GM19240 (cell line): ENCODE measurements around the gene LMO3.
"Not testable (repeated sequence)": the region's sequence is repeated elsewhere in the genome, so short reads cannot be mapped to it uniquely, and the experiment has no call there.

ENCODE experiments used
- DNase-seq: peaks from one replicate; pipeline ENCODE4 v3.0.0; 2011; ENCODE audit warnings: low spot score; ENCODE audit not compliant: insufficient read length

LMO3 gene

GRCh38 chr12:16545836-16546235 lies 60.1 kb downstream of the LMO3 start:
- no peak for DNase-seq

DNA sequence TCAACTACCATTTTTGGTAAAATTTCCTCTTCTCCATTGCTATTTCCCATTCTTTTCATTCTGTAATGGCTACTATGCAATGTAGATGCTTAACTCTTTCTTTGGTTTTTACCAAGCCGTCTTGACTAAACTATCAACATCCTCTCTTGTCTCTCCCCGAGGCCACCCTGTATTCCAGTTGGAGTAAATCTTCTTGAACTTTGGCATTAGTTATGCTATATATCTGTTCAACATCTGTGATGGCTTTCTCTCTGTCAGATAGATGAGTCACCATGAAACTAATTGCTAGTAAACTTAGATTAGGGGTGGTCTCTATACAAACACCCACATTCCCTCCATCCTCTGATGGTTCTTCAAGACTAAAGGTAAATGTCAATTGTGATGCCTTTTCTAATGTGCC lies 63.4 kb downstream of the LMO3 start:
- DNase-seq, result no peak

DNA sequence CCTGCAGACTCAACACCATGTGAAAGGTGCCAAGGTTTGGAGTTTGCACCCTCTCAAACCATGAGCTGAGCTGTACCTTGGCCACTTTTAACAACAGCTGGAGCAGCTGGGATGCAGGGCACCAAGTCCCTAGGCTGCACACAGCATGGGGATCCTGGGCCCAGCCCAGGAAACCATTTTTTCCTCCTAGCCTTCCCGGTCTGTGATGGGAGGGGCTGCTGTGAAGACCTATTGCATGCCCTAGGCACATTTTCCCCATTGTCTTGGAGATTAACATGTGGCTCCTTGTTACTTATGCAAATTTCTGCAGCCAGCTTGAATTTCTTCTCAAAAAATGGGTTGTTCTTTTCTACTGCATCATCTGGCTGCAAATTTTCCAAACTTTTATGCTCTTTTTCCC lies 68.3 kb downstream of the LMO3 start:
- DNase-seq, result not testable (repeated sequence)

DNA sequence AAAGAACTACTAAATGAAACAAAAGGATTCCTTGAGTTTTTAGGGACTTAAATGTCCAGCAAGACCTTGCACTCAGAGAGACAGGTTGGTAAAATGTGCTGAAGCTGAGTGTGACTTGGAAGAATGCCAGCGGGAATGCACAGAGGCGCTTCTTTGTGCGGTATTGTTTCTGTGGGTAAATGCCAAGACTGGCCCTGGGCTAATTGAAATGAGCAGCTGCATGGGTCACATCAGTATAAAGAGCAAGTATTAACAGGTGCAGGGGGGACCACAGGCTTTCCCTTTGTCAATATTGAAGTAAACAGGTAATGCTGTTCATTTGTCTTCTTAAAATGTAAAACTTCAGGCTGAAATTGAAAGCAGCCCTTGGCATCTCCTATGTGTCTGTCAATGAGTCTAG lies 74.3 kb downstream of the LMO3 start:
- DNase-seq, result no peak

DNA sequence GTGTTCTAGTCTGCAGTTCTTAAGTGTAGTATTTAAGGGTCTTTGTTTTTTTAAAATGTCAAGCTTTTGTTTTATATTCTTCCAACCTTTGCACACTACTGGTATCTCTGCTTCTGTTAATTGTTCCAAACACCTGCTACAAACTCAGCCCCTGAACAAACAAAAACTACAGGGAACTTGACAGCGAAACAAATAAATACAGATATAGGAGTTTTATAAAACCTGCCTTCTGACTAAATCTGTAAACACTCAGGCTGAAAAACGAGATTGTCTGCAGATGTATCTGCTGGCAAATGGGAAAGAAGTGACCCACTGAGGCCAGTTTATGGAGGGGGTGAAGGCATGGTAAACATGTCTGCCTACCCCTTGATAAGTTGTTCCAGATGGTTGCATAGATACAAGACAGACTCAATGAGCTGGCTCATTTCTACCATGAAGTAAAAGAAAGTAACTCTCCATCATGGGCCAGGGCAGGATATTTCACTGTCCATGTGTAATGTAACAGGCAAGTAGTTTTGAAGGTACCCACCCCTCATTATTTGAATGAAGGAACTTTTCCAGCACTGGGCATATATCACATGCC lies 75.6 kb downstream of the LMO3 start:
- no peak for DNase-seq

DNA sequence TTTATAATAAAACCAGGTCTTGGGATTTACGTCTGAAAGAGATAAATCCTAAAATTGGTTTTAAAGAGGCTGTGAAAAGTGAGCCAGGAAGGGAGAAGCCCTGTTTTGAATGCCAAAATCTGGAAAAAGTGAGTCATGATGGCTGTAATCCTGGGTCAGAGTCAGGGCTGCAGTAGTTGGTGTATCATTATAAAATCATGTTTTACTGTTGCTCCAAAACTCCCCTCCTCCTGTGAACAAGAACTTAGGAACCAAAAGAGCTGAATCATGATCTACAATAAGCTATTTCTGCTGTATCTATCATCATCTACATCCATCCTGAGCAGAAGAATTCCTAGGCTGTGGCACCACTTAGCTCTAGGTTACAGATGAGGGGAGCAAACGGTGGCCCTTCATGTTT lies 79.3 kb downstream of the LMO3 start:
- no peak for DNase-seq

DNA sequence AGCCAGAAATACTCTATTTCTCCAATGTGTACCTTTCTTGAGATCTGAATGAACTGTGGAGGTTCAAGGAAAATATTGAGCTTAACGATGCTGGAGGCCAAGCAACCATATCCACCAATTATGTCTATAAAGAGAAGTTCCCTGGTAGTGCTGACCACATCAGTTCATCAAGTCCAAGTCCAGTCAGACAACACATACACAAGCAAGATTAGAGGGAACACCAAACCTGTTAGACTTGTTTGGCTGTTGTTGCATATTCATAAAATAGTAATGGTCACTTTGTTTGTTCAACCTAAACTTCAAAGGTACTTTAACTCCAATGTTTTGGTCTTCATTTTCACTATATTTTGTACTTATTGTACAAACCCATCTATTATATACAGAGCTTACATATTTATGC lies 81.6 kb downstream of the LMO3 start:
- DNase-seq, result no peak

GRCh38 chr12:16523951-16524331 lies 82.0 kb downstream of the LMO3 start:
- no peak for DNase-seq

- DNase-seq, result no peak
Observed at GRCh38 chr12:16523284-16523950, 82.5 kb downstream of the LMO3 start.

- DNase-seq, result no peak
Observed at GRCh38 chr12:16520328-16520727, 85.6 kb downstream of the LMO3 start.

GRCh38 chr12:16515666-16516065 lies 90.3 kb downstream of the LMO3 start:
- DNase-seq, result no peak

DNA sequence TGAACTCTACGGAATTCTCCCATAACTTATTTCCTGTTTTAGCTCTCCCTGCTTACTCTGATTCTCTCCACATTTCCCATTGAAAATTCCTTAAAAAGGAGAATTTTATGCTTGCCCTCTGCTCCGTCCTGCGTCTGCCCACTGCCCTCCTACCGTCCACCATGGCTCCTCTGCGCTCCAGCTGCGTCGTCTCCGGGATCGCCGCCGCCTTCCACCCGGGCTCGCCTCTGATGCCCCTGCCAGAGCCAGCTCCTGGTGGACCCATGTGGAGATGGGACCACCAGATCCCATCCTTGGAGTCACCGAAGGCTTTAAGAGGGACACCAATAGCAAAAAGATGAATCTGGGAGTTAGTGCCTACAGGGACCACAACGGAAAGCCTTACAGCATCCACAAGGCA lies 92.7 kb downstream of the LMO3 start:
- no peak for DNase-seq

DNA sequence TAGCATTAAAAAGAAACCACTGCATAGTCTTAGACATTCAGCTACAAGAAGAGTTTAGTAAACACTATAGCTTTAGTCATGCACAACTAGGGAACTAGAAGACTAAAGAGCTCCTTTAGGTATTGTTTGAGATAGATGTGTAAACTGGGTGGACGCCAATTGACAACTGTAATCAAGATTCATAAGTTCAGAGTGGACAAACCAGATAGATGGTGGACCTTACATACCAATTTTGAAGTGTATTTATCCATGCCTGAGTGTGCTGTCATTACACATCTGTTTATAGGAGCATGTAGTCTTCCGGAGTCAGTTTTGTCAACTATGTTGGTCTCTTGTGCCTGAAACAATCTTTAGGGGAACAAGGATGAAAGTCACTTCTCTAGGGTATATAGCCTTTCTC lies 96.6 kb downstream of the LMO3 start:
- no peak for DNase-seq

DNA sequence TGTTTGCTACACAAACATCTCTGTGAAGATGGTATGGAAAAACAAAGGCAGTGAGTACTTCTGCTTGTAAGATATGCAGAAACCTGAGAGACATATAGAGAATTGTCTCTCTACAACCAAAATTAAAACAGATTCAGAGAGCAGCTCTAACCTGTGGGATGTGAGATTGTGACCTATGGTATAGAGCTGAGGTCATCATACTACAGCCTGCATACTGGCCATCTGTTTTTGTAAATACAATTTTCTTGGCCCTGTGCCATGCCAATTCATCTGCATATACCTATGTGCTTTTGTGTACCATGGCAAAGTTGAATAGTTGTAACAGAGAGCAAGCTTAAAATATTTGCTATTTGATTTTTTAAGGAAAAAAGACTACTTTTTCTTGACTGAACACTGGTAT lies 99.6 kb downstream of the LMO3 start:
- DNase-seq, result no peak

- no peak for DNase-seq
Observed at GRCh38 chr12:16504200-16504599, 101.8 kb downstream of the LMO3 start.

DNA sequence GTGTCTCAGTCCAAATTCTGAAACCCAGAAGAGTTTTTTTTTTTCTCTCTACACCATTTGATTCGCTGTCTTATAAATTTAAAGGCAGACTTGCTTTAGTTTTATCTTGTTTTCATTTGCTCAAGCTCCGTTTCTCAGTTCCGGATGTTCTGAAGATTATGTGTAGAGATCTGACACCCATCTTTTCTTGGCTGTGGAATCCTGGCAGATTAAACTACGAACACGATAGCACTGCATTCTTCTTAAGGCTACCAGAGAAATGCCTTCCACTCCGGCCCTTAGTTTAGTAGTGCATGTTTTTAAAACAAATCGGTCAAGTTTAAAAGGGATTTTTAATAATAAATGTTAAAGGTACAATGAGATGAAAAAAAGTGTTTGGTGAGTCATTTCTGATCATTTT lies 106.4 kb downstream of the LMO3 start:
- DNase-seq, result no peak
